Measurements from ENCODE around the gene DUOXA2.

DNA sequence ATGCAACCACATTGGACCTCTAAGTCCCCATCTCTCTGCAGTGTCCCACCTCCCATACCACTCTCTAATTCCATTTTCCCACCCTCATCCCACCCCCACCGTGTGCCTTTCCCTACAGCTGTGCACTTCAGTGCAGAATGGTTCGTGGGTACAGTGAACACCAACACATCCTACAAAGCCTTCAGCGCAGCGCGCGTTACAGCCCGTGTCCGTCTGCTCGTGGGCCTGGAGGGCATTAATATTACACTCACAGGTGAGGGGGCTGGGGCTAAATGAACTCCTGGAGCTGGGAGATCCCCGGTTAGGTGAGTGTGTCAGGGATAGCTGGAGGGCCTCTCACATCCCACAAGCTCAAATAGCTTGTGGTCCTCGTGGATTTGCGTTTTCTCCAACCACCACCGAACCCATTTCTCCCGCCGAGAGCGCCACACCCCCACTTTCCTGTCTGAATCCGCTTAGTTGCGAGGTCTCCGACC lies 1.9 kb downstream of the DUOXA2 start:
- TF ChIP-seq, protein P1, sequence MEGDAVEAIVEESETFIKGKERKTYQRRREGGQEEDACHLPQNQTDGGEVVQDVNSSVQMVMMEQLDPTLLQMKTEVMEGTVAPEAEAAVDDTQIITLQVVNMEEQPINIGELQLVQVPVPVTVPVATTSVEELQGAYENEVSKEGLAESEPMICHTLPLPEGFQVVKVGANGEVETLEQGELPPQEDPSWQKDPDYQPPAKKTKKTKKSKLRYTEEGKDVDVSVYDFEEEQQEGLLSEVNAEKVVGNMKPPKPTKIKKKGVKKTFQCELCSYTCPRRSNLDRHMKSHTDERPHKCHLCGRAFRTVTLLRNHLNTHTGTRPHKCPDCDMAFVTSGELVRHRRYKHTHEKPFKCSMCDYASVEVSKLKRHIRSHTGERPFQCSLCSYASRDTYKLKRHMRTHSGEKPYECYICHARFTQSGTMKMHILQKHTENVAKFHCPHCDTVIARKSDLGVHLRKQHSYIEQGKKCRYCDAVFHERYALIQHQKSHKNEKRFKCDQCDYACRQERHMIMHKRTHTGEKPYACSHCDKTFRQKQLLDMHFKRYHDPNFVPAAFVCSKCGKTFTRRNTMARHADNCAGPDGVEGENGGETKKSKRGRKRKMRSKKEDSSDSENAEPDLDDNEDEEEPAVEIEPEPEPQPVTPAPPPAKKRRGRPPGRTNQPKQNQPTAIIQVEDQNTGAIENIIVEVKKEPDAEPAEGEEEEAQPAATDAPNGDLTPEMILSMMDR (conservative IDR thresholded peaks at IDR 0.05; ENCODE audit: low read length) = no peak
- TF ChIP-seq EZH2phosphoT487 (IDR thresholded peaks at IDR 0.05; ENCODE audit: borderline replicate concordance) = no peak
